H1 (cell line): ENCODE measurements around the gene XNDC1N. TPM values are rescaled to one million over a fixed set of nuclear protein-coding genes. Genes with fewer than 3 reads are reported as not detected.
A peak's percentile ranks its signal among the peaks of the same experiment; 100 is the strongest.

Experiments
- CTCF ChIA-PET: fragments of 300-600 bp; sonication (Branson Sonifier 250); formaldehyde crosslinking; loops from one replicate; lab custom pipeline; 2021; ENCODE audit not compliant: partially characterized antibody; lab: Charles Lee
- POLR2A ChIA-PET: fragments of 300-600 bp; sonication (Branson Sonifier 250); formaldehyde crosslinking; loops from one replicate; lab custom pipeline; 2021; ENCODE audit warnings: inconsistent platforms; ENCODE audit not compliant: partially characterized antibody; lab: Charles Lee
- DNase-seq, 2 experiments: peaks; one replicate each; pipeline versions ENCODE4 v3.0.0 to v3.0.0-alpha.2; 2010 to 2022; ENCODE audit warnings: low spot score in 2 of 2, low read depth in 1 of 2, mixed read lengths in 1 of 2
- FAIRE-seq: peaks from 2 replicates; lab custom pipeline; 2011; peaks lifted over from hg19 to GRCh38; lab: Jason Lieb, UNC
- H2AFZ ChIP-seq: 2 replicates; pipeline ENCODE4 v1.8.1; 2012; ENCODE audit warnings: low read length, inconsistent platforms
- H2AK5ac ChIP-seq: 2 replicates; pipeline ENCODE4 v1.6.1; 2013; ENCODE audit warnings: low read depth, low read length
- H2BK120ac ChIP-seq: replicated peaks from 2 replicates; pipeline ENCODE3; 2013; ENCODE audit warnings: low read depth, low read length, inconsistent platforms
- H2BK12ac ChIP-seq: 2 replicates; pipeline ENCODE4 v1.6.1; 2013; ENCODE audit warnings: low read depth, low read length
- H2BK15ac ChIP-seq: 2 replicates; pipeline ENCODE4 v1.6.1; 2013; ENCODE audit warnings: low read length
- H2BK20ac ChIP-seq: 2 replicates; pipeline ENCODE4 v1.6.1; 2013; ENCODE audit warnings: low read length
- H2BK5ac ChIP-seq: 2 replicates; pipeline ENCODE4 v1.6.1; 2013; ENCODE audit warnings: low read depth, low read length
- H3K14ac ChIP-seq: 2 replicates; pipeline ENCODE4 v1.6.1; 2013; ENCODE audit warnings: inconsistent platforms; ENCODE audit not compliant: insufficient read length
- H3K18ac ChIP-seq: 2 replicates; pipeline ENCODE4 v1.6.1; 2013; ENCODE audit warnings: low read length; ENCODE audit errors: extremely low read depth
- H3K23ac ChIP-seq: 2 replicates; pipeline ENCODE4 v1.6.1; 2013; ENCODE audit warnings: inconsistent platforms; ENCODE audit not compliant: insufficient read length
- H3K23me2 ChIP-seq: 2 replicates; pipeline ENCODE4 v1.6.1; 2013; ENCODE audit warnings: low read depth, low read length
- H3K27ac ChIP-seq: 2 replicates; pipeline ENCODE4 v1.6.1; 2011; ENCODE audit warnings: low read depth, low read length, inconsistent platforms
- H3K27me3 ChIP-seq, 4 experiments: replicated peaks in 1 of 4; 1 replicate in 1 of 4; 2 replicates in 3 of 4; pipeline versions ENCODE4 v1.6.1 to v1.8.1; 2011 to 2013; ENCODE audit warnings: low read length in 3 of 4, mild to moderate bottlenecking in 3 of 4, inconsistent platforms in 2 of 4, mixed read lengths in 2 of 4, moderate library complexity in 1 of 4; ENCODE audit not compliant: control insufficient read depth in 3 of 4, insufficient read depth in 3 of 4; ENCODE audit errors: extremely low read depth in 1 of 4
- H3K36me3 ChIP-seq, 4 experiments: 2 replicates each; pipeline versions ENCODE4 v1.6.1 to v1.8.1; 2011 to 2013; ENCODE audit warnings: mild to moderate bottlenecking in 4 of 4, low read length in 3 of 4, moderate library complexity in 2 of 4, control low read depth in 1 of 4, inconsistent platforms in 1 of 4; ENCODE audit not compliant: insufficient read depth in 4 of 4, control insufficient read depth in 2 of 4
- H3K4ac ChIP-seq: replicated peaks from 2 replicates; pipeline ENCODE3; 2013; ENCODE audit warnings: low read length, low read depth, mixed read lengths, inconsistent platforms; ENCODE audit not compliant: insufficient read length
- H3K4me1 ChIP-seq, 4 experiments: replicated peaks in 1 of 4; 1 replicate in 1 of 4; 2 replicates in 3 of 4; pipeline versions ENCODE4 v1.6.1 to v1.8.1; 2011 to 2013; ENCODE audit warnings: low read length in 3 of 4, inconsistent platforms in 2 of 4, mixed read lengths in 1 of 4; ENCODE audit not compliant: insufficient read depth in 4 of 4, control insufficient read depth in 3 of 4
- H3K4me2 ChIP-seq, 2 experiments: 2 replicates each; pipeline versions ENCODE4 v1.6.1 to v1.8.1; 2011 to 2013; ENCODE audit warnings: low read depth in 2 of 2, low read length in 2 of 2, control low read depth in 1 of 2, inconsistent platforms in 1 of 2, mild to moderate bottlenecking in 1 of 2; ENCODE audit not compliant: insufficient read depth in 1 of 2
- H3K4me3 ChIP-seq, 4 experiments: fragments of 200-600, 300-600 bp in 1 of 4; sonication (generic), shearing (Covaris generic), sonication (Bioruptor Twin) in 1 of 4; 2 replicates each; pipeline versions ENCODE4 v1.5.1 to v1.8.1; 2011 to 2016; ENCODE audit warnings: low read length in 4 of 4, low read depth in 3 of 4, control low read depth in 2 of 4, inconsistent platforms in 2 of 4, mild to moderate bottlenecking in 2 of 4, mixed read lengths in 1 of 4, moderate library complexity in 1 of 4; ENCODE audit not compliant: insufficient read depth in 2 of 4; ENCODE audit errors: extremely low read depth in 1 of 4
- H3K56ac ChIP-seq: replicated peaks from 2 replicates; pipeline ENCODE3; 2013; ENCODE audit warnings: low read depth, mild to moderate bottlenecking, mixed read lengths, low read length, inconsistent platforms; ENCODE audit not compliant: insufficient read length
- H3K79me1 ChIP-seq: 2 replicates; pipeline ENCODE4 v1.6.1; 2013; ENCODE audit warnings: low read depth, low read length, control low read depth
- H3K79me2 ChIP-seq, 2 experiments: 2 replicates each; pipeline versions ENCODE4 v1.6.1 to v1.8.1; 2012 to 2013; ENCODE audit warnings: low read length in 2 of 2, mild to moderate bottlenecking in 2 of 2, inconsistent platforms in 1 of 2; ENCODE audit not compliant: insufficient read depth in 2 of 2, control insufficient read depth in 1 of 2
- H3K9ac ChIP-seq, 4 experiments: replicated peaks in 1 of 4; 1 replicate in 1 of 4; 2 replicates in 3 of 4; pipeline versions ENCODE4 v1.6.1 to v1.8.1; 2011 to 2013; ENCODE audit warnings: low read depth in 3 of 4, low read length in 3 of 4, control low read depth in 2 of 4, mild to moderate bottlenecking in 2 of 4, moderate library complexity in 2 of 4, inconsistent platforms in 1 of 4; ENCODE audit errors: extremely low read depth in 1 of 4
- H3K9me3 ChIP-seq, 2 experiments: 2 replicates each; pipeline versions ENCODE4 v1.6.1 to v1.8.1; 2012 to 2013; ENCODE audit warnings: mild to moderate bottlenecking in 2 of 2, moderate library complexity in 2 of 2, control low read depth in 1 of 2, inconsistent platforms in 1 of 2, low read depth in 1 of 2, low read length in 1 of 2, mixed read lengths in 1 of 2; ENCODE audit not compliant: insufficient read depth in 2 of 2
- H4K20me1 ChIP-seq, 2 experiments: replicated peaks in 1 of 2; 2 replicates each; pipeline versions ENCODE3 to v1.8.1; 2011 to 2013; ENCODE audit warnings: inconsistent platforms in 2 of 2, low read length in 2 of 2, mild to moderate bottlenecking in 1 of 2; ENCODE audit not compliant: insufficient read depth in 2 of 2, control insufficient read depth in 1 of 2
- H4K5ac ChIP-seq: 2 replicates; pipeline ENCODE4 v1.6.1; 2013; ENCODE audit warnings: low read length, low read depth, mixed read lengths, inconsistent platforms; ENCODE audit not compliant: insufficient read length
- H4K8ac ChIP-seq: 2 replicates; pipeline ENCODE4 v1.8.0; 2013; ENCODE audit warnings: mild to moderate bottlenecking, moderate library complexity, low read length, inconsistent platforms; ENCODE audit not compliant: insufficient read depth; ENCODE audit errors: extremely low read depth
- H4K91ac ChIP-seq: replicated peaks from 2 replicates; pipeline ENCODE3; 2013; ENCODE audit warnings: low read length, mixed read lengths, inconsistent platforms; ENCODE audit not compliant: insufficient read length
- BRCA1 ChIP-seq: IDR thresholded peaks from 2 replicates; pipeline ENCODE4 v1.6.1; 2012; ENCODE audit warnings: low read depth, low read length, improper control_type of control experiment
- SAP30 ChIP-seq: fragments of 300-600 bp; sonication (generic); IDR thresholded peaks from 2 replicates; pipeline ENCODE4 v1.7.1; 2012; ENCODE audit warnings: low read length, moderate library complexity, mild to moderate bottlenecking, inconsistent platforms; ENCODE audit not compliant: insufficient read depth, insufficient replicate concordance
- SIN3A ChIP-seq, 2 experiments: IDR thresholded peaks in 1 of 2; conservative IDR thresholded peaks in 1 of 2; 2 replicates each; pipeline ENCODE4 v1.6.1; 2011 to 2012; ENCODE audit warnings: low read length in 2 of 2, improper control_type of control experiment in 1 of 2, low read depth in 1 of 2, mild to moderate bottlenecking in 1 of 2
- SIRT6 ChIP-seq: IDR thresholded peaks from one replicate; pipeline ENCODE4 v1.7.1; 2012; ENCODE audit warnings: low read length, inconsistent platforms
- WGBS, 2 experiments: shearing (Covaris generic) in 1 of 2; methylation state at CpG; one replicate each; pipeline versions ENCODE4 v1.1.6 to v1.1.7; 2013 to 2015; ENCODE audit warnings: low lambda C conversion rate in 2 of 2, mixed read lengths in 2 of 2, inconsistent platforms in 1 of 2, low coverage in 1 of 2, missing lambda C conversion rate in 1 of 2; ENCODE audit not compliant: insufficient replicate concordance in 2 of 2, insufficient coverage in 1 of 2, insufficient read length in 1 of 2; ENCODE audit errors: extremely low coverage in 1 of 2, missing lambda C conversion rate in 1 of 2; 5-methylcytosine and 5-hydroxymethylcytosine counted together
- long read RNA-seq, 2 experiments: library from RNA in 1 of 2; library from capped mRNA in 1 of 2; stranded (forward); transcript quantifications; one replicate each; pipeline ENCODE4 v2.0.0, GENCODE V29; 2021; ENCODE audit warnings: inconsistent platforms in 1 of 2
- polyA minus RNA-seq, 3 experiments: library from RNA; depleted of rRNA, polyadenylated mRNA; stranded (reverse); fragments of >200 nt; gene quantifications; 1 replicate in 2 of 3; 2 replicates in 1 of 3; pipeline ENCODE4 v1.2.3, GENCODE V29; 2011
- polyA plus RNA-seq, 7 experiments: library from polyadenylated mRNA; depleted of rRNA in 3 of 7; stranded (reverse) in 5 of 7; unstranded in 2 of 7; fragments of >200 nt in 5 of 7; fragments of 200-250 nt in 2 of 7; gene quantifications; 1 replicate in 5 of 7; 2 replicates in 1 of 7; 4 replicates in 1 of 7; pipeline versions ENCODE4 v1.2.1 to v1.2.3, GENCODE V29; 2011 to 2013; ENCODE audit warnings: missing spikeins in 2 of 7, mixed read lengths in 2 of 7
- total RNA-seq: library from RNA; stranded (reverse); fragmentation: NEBNext Ultra II Directional; extraction: Animal tissue kit (Norgen Biotek cat#: 25700); gene quantifications from 2 replicates; pipeline ENCODE4 v1.2.1, GENCODE V29; 2021
- TF ChIP-seq, protein P1 (sequence below): IDR thresholded peaks from 2 replicates; pipeline ENCODE4 v1.6.1; 2012; ENCODE audit warnings: inconsistent platforms

The XNDC1N gene, protein sequence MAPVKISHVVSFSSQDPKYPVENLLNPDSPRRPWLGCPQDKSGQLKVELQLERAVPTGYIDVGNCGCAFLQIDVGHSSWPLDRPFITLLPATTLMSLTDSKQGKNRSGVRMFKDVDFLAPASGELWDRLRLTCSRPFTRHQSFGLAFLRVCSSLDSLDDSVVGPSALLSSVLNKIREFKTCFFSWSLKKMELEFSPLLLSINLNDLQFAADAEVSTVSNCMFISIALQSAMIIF
- total RNA-seq, result 7.5 and 10.2 TPM in 2 replicates
- 4.4 and 5.8 TPM in 2 replicates for polyA plus RNA-seq (2011; rRNA removed)
- 6.8 TPM for polyA plus RNA-seq (2011; cell fraction: cytosol; rRNA removed)
- 12.3 TPM for polyA plus RNA-seq (2011; cell fraction: nucleus; rRNA removed)
- 3.1 to 6.0 TPM (median 4.4 TPM) in 4 replicates for polyA plus RNA-seq (2012, experiment 1 of 2)
- polyA plus RNA-seq (2012, experiment 2 of 2), result 1.9 TPM
- 4.7 TPM for polyA plus RNA-seq (2013, experiment 1 of 2)
- polyA plus RNA-seq (2013, experiment 2 of 2), result 4.4 TPM
- 31.6 and 31.7 TPM in 2 replicates for polyA minus RNA-seq (2011; rRNA and poly(A)+ RNA removed)
- polyA minus RNA-seq (2011; cell fraction: cytosol; rRNA and poly(A)+ RNA removed), result 9.4 TPM
- 50.8 TPM for polyA minus RNA-seq (2011; cell fraction: nucleus; rRNA and poly(A)+ RNA removed)
- long read RNA-seq, experiment 1, partial matches to known transcripts, result 0 of 2 reads
- long read RNA-seq, experiment 1, other reads (novel, unspliced or antisense), result 2 of 2 reads
- long read RNA-seq, experiment 2, partial matches to known transcripts, result 0 of 3 reads
- long read RNA-seq, experiment 2, other reads (novel, unspliced or antisense), result 3 of 3 reads

DNA sequence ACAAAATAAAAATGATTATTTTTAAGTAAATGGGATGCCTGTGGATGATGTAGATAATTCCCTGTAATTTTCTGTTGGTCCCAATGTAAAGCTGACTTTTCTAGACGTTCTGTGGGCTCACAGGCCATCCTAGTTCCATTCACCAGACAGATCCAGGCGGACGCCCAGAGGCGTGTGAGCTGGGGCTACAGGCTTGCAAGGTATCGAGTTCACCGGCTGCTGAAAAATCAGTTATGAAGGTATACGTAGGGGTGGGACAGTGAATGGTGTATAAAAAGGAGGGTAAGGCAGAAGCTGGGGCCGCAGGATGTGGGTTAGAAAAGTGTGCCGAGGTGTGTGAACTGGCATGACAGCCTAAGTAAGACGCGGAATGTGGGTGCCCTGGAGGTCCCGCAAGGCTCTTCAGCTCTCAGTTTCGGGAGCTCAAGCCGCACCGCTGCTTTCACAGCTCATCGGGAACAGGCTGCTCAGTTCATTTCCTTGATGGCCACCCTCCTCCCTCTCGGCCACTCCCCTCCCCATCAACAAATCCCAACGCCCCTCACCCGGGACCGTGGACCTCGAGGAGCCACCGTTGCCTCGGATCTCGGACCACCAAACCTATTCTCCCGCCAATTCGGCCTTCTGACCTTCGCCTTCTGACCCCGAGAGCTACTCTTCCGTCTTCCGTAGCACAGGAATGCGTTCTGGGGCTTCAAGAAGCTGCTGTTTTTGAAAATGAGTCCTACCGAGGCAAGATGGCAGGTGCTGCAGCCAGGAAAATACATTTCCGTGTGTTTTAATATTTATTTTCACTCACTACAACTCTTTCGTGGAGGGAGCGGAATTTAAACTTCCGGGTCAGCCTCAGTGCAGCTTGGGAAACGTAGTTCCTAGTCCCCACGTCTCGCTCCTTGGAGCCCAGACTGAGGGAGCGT is at the start of gene XNDC1N:
Gene XNDC1N (minus strand): TSS at position 775 of the 917 bp plus-strand sequence. CDS start 5,241 bp downstream, outside the sequence.
- Histone ChIP-seq H3K79me2 (peaks cover 14 to 48% of the 10 kb centered on the region in 2 experiments), H3K18ac (peak within 1 kb of the TSS; percentile 99), H2BK20ac (peak within 1 kb of the TSS; percentile 88; the same call in 1 of the 2 replicates), H4K20me1 (peaks cover 2% of the 10 kb centered on the region in 2 experiments), H2AFZ (peak within 1 kb of the TSS; percentile 98), H3K14ac (no peak within 1 kb of the TSS), H3K4ac (peak within 1 kb of the TSS; percentile 63), H3K4me2 (peak within 1 kb of the TSS; percentile 68 to 73), H3K4me3 (peak within 1 kb of the TSS; percentile 76 to 96 (median 84)), H3K27me3 (no peaks in the 10 kb centered on the region), H4K5ac (peak within 1 kb of the TSS; percentile 95), H3K56ac (peak within 1 kb of the TSS; percentile 88), H3K23me2 (peaks cover 13% of the 10 kb centered on the region), H3K9ac (peak within 1 kb of the TSS; percentile 92 to 99 (median 98)), H3K79me1 (peaks cover 1% of the 10 kb centered on the region), H2BK120ac (peak within 1 kb of the TSS; percentile 52), H4K8ac (peak within 1 kb of the TSS; percentile 94; the same call in 1 of the 2 replicates), H3K23ac (no peak within 1 kb of the TSS), H3K27ac (peak within 1 kb of the TSS; percentile 99), H3K36me3 (peaks cover 0 to 7% (median 2%) of the 10 kb centered on the region in 4 experiments; a peak in 4 of 8 replicates), H3K4me1 (peaks cover 0 to 4% (median 0%) of the 10 kb centered on the region in 4 experiments; a peak in 2 of 7 replicates), H4K91ac (peak within 1 kb of the TSS; percentile 2), H3K9me3 (no peaks in the 10 kb centered on the region), H2BK12ac (peak within 1 kb of the TSS; percentile 77; the same call in 1 of the 2 replicates), H2AK5ac (no peak within 1 kb of the TSS), H2BK15ac (no peak within 1 kb of the TSS), H2BK5ac (peak within 1 kb of the TSS; percentile 99)
- WGBS, 2 experiments, result 4% methylated on average over 40 of the region's 40 CpGs; no CpG with 5 or more reads in 1 of the 2 experiments
- ChIA-PET CTCF (interaction anchor here (0.7 to 2.5 kb wide), 5 partner anchors 10 to 1448 kb away, joined by 3 to 10 read pairs (median 4); partner anchors contain the start of gene RELT), POLR2A (interaction anchor here (1.3 to 2.3 kb wide), 9 partner anchors 7 to 185 kb away, joined by 3 to 11 read pairs (median 5); partner anchors contain the start of gene ANAPC15)
- FAIRE-seq (no peak), DNase-seq (peak in 1 of 2 experiments; percentile 86)
- TF ChIP-seq SIRT6 (no peak), SIN3A (conservative IDR thresholded peaks at IDR 0.05 in 1 of 2, IDR thresholded peaks at IDR 0.05 in 1 of 2; ENCODE audit: low read depth in 1 of 2, low read length in 2 of 2) (peak; percentile 16 to 82; a peak in 1 of 4 replicates), BRCA1 (no peak), SAP30 (peak; percentile 72)
- TF ChIP-seq, protein P1, sequence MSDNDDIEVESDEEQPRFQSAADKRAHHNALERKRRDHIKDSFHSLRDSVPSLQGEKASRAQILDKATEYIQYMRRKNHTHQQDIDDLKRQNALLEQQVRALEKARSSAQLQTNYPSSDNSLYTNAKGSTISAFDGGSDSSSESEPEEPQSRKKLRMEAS, result peak; percentile 86
